PFSK-1 (cell line): Measurements from ENCODE around the gene TMEM223.

Experiments
- FOXP2 ChIP-seq: optimal IDR thresholded peaks from 2 replicates; pipeline ENCODE3; 2011; ENCODE audit warnings: borderline replicate concordance, control low read depth, inconsistent platforms; ENCODE audit not compliant: insufficient read depth; ENCODE audit errors: extremely low read length, extremely low read depth
- POLR2AphosphoS5 ChIP-seq: IDR thresholded peaks from 2 replicates; pipeline ENCODE4 v1.6.1; 2012; ENCODE audit warnings: low read depth, mild to moderate bottlenecking, control low read depth, low read length, moderate library complexity
- SIN3A ChIP-seq: IDR thresholded peaks from 2 replicates; pipeline ENCODE4 v1.6.1; 2012; ENCODE audit warnings: mild to moderate bottlenecking, low read length, moderate library complexity, borderline replicate concordance; ENCODE audit not compliant: insufficient read depth
- TAF1 ChIP-seq: IDR thresholded peaks from 2 replicates; pipeline ENCODE4 v1.6.1; 2012; ENCODE audit warnings: low read length, control low read depth, borderline replicate concordance; ENCODE audit not compliant: insufficient read depth
- TF ChIP-seq, protein P1 (sequence below), 2 experiments: IDR thresholded peaks; 2 replicates each; pipeline versions ENCODE4 v1.6.1 to v1.8.0; 2011 to 2012; ENCODE audit warnings: low read depth in 2 of 2, low read length in 2 of 2, control low read depth in 1 of 2, inconsistent platforms in 1 of 2, mild to moderate bottlenecking in 1 of 2, moderate library complexity in 1 of 2; ENCODE audit not compliant: insufficient read depth in 1 of 2

TMEM223 gene

DNA sequence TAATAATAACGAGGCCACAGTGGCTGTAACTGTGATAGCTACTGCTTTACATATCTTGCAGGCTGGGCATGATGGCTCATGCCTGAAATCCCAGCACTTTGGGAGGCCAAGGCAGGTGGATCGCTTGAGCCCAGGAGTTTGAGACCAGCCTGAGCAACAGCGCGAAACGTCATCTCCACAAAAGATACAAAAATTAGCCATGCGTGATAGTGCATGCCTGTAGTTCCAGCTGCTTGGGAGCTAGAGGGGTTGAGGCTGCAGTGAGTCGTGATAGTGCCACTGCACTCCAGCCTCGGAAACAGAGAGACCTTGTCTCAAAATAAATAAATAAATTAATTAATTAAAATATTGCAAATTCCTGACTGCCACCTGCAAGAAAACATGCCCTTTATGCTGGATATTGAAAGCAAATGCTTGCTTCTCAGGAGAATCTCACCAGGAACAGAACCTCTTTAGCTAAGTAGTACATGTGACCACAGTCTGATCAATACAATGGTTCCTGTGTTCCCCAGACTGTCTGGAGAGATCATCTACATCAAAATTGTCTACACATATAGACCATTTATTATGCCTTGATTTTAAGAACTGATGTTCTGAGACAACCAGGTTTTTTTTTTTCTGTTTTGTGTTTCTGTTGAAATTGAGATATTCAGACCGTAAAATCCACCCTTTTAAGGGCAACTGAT lies 44.2 kb downstream of the TMEM223 start:
- TF ChIP-seq POLR2AphosphoS5 (no peak), SIN3A (no peak), TAF1 (no peak), FOXP2 (no peak)
- TF ChIP-seq, protein P1, sequence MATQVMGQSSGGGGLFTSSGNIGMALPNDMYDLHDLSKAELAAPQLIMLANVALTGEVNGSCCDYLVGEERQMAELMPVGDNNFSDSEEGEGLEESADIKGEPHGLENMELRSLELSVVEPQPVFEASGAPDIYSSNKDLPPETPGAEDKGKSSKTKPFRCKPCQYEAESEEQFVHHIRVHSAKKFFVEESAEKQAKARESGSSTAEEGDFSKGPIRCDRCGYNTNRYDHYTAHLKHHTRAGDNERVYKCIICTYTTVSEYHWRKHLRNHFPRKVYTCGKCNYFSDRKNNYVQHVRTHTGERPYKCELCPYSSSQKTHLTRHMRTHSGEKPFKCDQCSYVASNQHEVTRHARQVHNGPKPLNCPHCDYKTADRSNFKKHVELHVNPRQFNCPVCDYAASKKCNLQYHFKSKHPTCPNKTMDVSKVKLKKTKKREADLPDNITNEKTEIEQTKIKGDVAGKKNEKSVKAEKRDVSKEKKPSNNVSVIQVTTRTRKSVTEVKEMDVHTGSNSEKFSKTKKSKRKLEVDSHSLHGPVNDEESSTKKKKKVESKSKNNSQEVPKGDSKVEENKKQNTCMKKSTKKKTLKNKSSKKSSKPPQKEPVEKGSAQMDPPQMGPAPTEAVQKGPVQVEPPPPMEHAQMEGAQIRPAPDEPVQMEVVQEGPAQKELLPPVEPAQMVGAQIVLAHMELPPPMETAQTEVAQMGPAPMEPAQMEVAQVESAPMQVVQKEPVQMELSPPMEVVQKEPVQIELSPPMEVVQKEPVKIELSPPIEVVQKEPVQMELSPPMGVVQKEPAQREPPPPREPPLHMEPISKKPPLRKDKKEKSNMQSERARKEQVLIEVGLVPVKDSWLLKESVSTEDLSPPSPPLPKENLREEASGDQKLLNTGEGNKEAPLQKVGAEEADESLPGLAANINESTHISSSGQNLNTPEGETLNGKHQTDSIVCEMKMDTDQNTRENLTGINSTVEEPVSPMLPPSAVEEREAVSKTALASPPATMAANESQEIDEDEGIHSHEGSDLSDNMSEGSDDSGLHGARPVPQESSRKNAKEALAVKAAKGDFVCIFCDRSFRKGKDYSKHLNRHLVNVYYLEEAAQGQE (IDR thresholded peaks at IDR 0.05; ENCODE audit: insufficient read depth in 1 of 2, low read depth in 2 of 2, low read length in 2 of 2) = no peak
